NCI-H1694 (cell line): ENCODE measurements around the gene JDP2.
"Not testable (repeated sequence)": the region's sequence is repeated elsewhere in the genome, so short reads cannot be mapped to it uniquely, and the experiment has no call there.

ENCODE experiments used
- DNase-seq: peaks from one replicate; lab custom pipeline; 2025; lab: John Stamatoyannopoulos, UW

The JDP2 gene, protein sequence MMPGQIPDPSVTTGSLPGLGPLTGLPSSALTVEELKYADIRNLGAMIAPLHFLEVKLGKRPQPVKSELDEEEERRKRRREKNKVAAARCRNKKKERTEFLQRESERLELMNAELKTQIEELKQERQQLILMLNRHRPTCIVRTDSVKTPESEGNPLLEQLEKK

DNA sequence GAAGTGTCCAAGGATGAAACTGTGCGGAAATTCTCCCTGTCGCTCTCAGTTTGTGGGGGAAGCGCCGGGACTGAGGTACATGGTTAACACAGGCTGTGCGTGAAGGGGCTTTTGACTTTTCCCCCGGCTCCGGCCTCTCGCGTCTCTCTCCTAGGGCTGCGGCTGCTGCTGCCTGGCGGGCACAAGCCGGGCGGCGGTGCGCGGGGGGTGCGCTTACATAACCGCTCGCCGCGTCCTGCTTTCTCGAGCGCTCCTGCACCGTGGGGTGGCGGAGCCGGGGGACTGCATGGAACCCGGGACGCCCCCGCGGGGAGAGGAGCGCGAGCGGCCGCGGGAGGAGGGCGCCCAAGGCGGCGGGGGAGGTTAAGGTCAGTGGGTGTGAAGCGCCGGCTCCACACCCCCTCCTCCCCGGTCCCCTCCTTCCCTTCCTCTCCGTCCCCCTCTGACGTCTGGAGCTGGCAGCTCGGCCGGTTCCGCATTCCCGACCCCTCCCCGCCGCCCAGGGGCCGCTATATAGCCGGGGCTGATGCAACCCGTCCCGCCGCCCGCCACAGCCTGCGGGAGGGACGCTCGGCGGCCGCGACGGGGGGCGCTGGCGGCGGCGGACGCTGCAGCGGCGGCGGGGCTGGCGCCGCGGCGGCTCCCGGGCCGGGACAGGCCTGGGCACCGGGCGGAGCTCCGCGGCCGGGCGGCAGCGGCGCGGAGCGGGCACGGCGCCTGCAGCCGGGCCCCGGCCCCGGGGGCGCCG is at the start of gene JDP2:
Gene JDP2 (plus strand): TSS at position 541 of the 748 bp plus-strand sequence. CDS start 9,899 bp downstream, outside the sequence.
- peak; percentile 65 for DNase-seq

DNA sequence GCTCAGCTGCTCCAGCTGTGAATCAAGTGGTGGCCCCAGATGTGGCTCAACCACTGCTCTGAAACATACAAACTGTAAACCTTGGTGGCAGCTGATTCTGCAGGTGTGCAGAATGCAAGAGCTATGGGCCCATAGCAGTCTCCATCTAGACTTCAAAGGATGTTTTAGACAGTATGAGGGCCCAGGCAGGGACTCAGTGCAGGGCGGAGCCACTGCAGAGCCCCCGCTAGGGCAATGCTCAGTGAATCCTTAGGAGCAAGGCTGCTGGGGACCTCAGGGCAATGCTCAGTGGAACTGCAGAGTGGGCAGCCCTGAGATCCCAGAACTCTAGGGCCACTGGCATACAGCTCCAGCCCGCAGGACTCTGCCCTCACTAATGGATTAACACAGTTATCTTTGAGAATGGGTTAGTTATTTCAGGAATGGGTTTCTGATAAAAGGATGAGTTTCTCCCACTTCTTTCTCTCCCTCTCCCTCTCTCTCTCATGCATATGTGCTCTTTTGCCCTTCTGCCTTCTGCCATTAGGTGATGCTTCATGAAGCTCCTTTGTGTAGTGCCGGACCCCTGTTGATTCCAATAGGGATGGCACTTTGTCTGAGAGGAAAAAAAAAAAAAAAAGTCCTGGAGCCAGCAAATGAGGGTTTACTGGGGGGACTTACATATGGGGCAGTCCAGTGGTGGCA is 48.4 kb upstream of the JDP2 start:
- no peak for DNase-seq

DNA sequence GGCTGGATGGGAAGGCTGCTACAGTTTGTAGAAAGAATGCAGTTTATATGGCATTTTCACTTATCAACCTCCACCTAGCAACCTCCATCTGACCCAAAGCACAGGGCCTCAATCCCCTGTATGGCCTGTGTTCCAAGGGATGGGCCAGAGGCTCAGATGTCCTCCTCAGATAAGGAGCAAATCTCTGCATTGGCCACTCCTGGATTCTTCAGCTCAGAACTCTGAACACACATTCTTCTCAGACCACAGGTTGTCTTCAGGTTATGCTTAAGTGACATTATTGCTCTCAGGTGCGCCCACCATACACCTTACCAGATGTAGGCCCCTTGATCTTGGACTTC is 47.9 kb upstream of the JDP2 start:
- DNase-seq, result no peak

DNA sequence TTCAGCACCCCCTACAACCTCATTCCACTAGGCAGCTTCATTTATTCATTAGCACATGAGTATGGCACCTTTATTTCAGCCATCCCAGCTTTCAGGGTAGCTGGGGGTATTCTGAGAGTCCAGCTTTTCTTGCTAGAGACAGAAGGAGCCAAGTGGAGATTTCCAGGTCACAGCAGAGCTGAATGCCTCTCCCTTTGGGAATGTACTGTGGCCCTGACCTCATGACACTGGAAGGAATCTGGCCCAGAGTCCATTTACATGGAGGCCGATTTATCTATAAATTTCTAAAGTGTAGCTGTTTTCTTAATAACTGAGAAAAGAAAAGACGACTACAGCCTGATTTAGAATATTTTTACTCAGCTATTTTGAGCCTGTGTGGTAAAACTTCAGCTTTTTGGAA is 47.2 kb upstream of the JDP2 start:
- DNase-seq, result no peak

DNA sequence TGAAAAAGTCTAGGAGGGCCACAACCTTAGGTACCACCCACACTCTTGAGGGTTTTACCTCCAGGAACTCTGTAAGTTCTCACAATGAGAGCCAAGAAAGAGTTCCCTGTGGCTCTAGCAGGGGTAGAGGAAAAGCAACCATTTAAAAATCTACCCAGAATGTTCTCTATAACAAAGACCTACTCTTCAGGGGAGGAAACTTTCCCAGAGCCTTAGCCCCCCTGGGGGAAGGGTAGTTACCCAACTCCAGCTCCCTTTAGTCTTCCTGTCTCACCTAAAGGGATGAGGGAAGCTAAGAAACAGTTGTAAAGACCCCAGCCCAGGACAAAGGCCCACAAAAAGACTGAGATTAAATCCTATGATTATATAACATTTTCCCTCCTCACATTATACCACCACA is 46.2 kb upstream of the JDP2 start:
- no peak for DNase-seq

DNA sequence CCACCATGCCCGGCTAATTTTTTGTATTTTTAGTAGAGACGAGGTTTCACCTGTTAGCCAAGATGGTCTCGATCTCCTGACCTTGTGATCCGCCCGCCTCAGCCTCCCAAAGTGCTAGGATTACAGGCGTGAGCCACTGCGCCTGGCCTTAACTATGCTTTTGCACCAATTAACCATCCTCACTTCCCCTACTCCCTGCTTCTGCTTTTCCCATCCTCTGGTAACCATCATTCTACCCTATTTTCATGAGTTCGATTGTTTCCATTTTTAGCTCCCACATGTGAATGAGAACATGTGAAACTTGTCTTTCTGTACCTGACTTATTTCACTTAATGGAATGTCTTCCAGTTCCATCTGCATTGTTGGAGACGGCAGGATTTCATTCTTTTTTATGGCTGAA is 44.6 kb upstream of the JDP2 start:
- DNase-seq, result not testable (repeated sequence)

DNA sequence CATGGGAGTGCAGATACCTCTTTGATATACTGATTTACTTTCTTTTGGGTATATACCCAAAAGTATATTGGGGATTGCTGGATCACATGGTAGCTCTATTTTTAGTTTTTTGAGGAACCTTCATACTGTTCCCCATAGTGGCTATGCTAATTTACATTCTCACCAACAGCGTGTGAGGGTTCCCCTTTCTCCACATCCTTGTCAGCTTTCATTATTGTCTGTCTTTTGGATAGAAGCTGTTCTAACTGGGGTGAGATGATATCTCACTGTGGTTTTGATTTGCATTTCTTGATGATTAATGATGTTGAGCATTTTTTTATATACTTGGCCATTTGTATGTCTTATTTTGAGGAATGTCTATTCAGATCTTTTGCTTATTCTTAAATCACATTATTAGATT is 44.1 kb upstream of the JDP2 start:
- DNase-seq, result no peak

DNA sequence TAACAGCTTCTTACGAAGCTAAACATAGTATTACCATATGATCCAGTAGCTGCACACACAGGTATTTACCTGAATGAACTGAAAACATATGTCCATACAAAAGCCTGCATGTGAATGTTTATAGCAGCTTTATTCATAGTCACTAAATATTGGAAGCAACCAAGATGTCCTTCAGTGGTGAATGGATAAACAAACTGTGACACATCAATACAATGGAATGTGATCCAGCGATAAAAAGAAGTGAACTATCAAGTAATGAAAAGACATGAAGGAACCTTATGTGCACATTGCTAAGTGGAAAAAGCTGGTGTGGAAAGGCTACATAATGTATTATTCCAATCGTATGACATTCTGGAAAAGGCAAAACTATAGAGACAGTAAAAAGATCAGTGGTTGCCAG is 38.1 kb upstream of the JDP2 start:
- no peak for DNase-seq

DNA sequence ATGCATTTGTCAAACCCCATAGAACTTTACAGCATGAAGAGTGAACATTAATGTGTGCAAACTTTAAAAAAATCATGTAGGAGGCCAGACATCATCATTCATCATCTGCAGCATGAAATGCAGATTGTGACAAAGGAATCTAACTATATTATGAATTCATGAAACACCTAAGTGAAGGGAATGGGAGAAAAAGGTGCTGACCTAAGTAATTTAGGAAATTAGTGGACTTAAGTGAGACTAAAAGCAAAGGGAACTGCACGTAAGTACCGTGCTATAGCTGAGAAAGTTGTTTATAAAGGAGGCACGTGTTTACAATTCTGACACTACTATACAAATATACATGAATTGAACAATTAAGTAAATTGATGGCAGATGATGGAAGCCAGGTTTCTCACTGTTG is 37.6 kb upstream of the JDP2 start:
- no peak for DNase-seq

DNA sequence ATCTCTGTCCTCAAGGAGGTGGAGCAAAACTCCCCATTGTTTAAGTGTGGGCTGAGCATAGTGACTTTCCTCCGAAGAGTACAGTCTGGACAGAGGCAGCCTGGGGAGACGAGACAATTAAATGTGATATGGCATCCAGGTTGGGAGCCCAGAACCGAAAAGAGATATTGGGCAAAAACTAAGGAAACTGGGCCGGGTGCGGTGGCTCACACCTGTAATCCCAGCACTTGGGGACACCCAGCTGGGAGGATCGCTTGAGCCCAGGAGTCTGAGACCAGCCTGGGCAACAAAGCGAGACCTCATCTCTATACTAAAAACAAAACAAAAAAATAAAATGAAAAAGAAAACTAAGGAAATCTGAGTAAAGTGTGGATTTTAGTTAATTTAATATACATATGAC is 35.9 kb upstream of the JDP2 start:
- no peak for DNase-seq

DNA sequence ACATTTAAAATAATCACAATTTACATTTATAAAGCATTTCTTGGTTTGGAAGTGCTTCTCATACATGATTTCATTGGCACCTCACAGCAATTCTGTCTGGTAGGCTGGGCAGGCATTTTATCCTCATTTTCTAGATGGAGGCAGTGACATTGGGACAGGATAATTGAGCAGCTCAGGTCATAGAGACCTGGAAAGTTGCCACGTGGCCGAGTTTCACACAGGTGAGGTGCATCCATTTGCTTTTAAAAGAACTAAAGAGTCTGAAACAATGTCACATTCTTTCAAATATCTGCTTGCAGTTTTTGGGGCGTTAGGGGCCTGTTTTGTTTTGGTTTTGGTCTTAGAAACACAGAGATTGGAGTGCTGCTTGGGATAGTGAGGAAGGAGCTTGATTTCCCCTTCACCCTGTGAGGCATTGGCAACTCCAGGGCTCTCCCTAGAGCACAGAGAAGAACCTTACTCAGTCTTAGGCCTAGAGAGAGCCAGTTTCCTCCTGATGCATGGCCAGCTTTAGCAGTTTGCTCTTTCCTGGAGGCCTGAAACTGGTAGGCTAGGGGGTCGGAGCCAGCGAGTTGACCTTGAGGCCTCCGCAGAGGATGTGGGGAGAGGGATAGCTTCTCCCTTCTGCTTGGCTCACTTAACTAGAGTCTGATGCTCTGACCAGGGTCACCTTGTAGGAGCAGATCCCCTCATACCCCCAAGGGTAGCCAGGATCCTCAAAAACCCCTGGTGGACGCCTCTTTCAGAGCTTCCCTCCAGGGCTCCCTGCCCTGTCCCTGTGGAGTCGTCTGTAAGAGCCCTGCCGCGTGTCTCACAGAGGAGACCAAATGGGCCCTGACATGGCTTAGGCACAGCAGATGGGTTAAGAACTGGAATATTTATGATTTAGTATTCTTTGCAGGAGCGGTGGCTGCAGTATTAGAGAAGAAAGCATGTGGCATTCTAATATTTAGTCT is 34.9 kb upstream of the JDP2 start:
- DNase-seq, result no peak

DNA sequence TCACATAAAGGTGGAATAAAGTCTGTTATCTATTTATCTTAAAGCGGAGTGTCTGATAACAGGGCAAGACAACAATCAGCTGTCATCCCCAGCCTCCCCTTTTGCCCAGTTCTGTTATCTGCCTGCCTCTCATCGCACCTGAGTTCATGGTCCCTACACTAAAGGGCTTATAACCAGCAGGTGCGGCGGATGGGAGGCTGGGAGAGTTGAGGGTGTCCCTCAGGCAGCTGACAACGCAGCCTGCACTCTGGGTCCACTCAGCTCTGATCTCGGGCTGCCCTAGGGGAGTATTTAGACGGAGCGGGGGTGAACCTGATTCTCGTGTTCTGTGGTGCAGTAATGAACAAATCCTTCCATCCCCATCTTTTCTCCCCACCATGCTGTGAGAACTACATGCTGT is 34.0 kb upstream of the JDP2 start:
- DNase-seq, result no peak

DNA sequence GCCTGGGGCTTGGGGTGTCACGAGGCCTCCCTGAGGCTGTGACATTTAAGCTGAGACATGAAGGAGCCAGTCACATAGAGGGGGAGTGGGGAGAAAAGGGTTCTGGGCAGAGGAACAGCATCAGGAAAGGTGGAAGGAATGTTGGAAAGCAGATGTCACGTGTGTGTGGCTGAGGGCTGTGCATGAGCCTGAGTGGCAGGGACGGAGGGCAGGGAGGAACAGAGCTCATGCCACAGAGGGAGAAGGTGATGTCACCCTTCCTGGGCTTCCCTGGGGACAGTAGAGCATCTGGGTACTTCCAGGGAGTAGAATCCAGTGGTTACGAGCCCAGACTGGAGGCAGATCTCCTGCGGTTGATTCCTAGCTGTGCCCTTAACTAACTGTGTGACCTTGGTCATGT is 32.0 kb upstream of the JDP2 start:
- peak; percentile 41 for DNase-seq

DNA sequence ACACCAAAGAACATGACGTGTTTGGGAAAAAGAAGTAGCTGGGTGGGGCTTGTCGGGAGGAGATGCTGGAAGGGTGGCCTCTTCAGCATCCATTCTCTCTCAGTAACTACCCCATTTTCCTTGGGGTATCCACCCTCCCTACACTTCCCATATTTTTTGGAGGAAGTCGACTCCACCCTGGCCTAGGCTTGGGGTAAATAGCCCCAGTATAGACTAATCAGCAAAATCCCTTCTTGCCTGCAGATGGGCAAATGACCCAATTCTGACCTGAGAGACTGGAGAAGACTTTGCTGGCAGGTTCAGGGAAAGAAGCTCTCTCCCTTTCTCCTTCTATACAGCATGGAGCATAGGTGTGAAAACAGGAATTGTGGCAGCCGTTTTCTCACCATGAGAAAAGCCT is 28.5 kb upstream of the JDP2 start:
- no peak for DNase-seq

DNA sequence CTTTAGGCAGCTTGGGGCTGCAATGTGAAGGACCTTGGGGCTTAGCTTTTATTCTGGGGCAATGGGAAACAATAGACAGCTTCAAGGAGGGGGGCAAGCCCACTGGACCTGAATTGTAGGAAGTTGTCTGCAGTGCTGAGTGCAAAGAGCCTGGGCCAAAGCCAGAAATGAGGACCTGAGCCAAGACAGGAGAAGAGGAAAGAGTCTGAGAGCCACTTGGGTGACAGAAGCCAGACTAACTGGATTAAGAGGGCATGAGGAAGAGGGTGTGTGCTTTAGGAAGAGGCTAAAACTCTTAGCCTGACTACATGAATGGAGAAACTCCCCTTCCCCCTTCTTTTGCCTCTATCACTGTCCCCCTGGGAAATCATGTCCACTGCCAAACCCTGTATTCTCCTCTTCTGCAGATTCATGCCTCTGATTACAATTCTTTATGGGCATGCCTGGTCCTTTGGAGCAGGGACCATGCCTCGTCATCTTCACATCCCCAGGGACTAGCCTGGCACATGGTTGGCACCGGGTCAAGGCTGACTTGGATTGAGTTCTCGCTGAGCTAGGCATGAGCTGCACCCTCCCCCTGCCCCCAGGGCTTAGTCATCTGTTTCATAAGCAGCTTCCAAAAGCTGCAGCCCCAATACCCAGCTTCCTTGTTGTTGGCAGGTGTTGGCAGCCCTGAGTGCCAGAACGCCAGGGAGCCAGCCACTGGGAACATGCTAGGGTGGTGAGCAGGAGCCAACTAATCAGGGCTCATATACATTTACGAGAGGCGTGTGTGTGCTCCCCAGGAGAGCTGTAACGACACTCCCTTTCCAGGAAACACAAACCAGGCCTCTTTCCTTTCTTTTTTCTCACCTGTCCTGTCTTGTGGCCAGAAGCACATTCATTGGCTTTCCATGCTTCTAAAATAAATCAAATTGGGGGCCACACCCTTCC is 27.7 kb upstream of the JDP2 start:
- peak; percentile 100 for DNase-seq

DNA sequence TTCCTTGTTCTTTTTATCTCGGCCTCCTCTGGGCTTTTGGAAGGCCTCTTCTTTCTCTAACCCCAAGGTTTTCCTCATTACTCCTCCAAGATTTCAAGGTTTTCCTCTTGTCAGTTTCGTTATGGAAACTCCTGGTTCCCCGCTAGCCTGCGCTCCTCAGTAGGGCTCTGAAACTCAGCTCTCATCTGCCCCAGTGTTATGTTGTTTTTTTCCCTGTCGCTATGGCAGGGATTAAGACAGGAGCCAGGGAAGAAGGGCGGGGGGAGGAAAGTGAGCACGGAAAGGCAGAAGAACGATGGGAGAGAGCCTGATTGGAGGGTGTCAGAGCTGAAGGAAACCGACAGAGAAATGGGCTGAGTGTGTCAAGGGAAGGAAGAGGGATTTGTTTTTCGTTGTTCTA is 26.5 kb upstream of the JDP2 start:
- no peak for DNase-seq

DNA sequence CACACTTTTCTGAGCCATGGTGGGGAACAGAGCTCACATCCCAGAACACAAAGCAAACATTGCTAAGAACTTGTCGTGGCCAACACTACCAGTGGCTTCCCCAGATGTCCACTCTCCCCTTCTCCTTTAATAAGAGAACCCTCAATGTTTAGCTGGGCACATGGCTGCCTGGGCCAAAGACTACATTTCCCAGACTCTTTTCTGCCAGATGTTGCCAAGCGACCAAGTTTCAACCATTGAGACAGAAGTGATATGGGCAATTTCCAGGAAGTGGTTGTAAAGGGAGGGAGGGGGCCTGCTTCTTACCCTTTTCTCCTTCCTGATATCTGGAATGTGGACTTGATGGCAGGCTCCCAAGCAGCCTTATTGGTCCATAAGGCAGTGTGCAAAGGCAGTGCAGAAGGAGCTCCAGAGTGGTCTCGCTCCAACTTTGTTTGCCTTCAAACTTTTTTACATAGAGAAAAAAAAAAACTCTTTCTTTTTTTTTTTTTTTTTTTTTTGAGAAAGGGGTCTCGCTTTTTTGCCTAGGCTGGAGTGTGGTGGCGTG is 24.9 kb upstream of the JDP2 start:
- DNase-seq, result no peak

DNA sequence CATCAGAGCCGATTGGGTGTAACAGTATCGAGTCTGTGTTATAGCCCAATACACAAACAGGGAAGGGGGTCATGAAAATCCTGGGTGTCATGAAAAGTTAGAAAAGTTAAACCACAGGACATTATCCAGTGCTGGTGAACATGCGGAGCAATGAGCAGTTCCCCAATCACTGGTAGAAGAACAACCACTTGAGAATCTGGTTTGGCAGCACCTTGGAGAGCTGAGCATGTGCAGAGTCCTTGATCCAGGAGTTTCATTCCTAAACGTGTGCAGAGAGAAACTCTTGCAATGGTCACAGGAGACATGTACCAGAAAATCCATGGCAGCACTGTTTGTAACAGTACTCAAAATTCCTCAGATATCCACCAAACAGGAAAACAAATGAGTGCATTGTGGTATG is 23.0 kb upstream of the JDP2 start:
- no peak for DNase-seq

DNA sequence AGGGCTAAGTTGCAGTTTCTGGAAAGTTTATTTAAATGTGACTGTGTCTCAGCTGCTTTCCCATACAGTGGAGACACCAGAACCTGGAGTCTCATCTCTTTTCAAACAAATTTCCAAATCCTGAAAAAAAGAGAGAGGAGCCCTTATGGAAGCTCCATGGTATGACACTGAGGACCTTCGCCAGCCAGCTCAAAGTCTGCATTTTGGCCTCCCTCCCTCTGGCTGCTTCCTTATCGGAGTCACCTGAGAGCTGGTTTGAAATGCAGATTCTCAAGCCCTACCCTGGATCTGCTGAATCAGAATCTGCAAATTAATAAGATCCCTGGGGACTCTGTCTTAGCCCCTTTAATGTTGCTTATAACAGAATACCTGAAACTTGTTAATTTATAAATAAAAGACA is 21.7 kb upstream of the JDP2 start:
- no peak for DNase-seq

DNA sequence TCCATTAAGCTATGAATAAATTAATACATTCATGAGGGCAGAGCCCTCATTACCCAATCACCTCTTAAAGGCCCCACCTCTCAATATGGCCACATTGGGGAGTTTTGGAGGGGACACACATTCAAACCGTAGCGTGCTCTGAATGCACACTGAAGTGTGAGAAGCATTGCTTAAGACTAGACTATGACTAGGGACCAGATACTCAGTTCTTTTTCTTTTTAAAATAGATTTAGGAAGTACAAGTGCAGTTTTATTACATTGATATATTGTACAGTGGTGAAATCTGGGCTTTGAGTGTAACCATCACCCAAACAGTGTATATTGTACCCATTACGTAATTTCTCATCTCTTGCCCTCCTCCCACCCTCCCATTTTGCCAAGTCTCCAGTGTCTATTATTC is 21.0 kb upstream of the JDP2 start:
- no peak for DNase-seq
